Peyer's patch (tissue), 4 donors: ENCODE data around the gene C12orf54.

ENCODE experiments used
- CTCF ChIP-seq, 6 experiments: fragments of 450-650 bp in 4 of 6; fragments of 200-600 bp in 2 of 6; sonication (generic) in 1 of 6; IDR thresholded peaks; one replicate each; pipeline ENCODE4 v1.5.1; 2017 to 2019; ENCODE audit warnings: antibody characterized with exemption in 6 of 6, mild to moderate bottlenecking in 3 of 6, moderate library complexity in 1 of 6
- POLR2A ChIP-seq, 2 donors: fragments of 450-650 bp; IDR thresholded peaks; one replicate each; pipeline ENCODE4 v1.5.1; 2017; ENCODE audit warnings: antibody characterized with exemption in 2 of 2, mild to moderate bottlenecking in 2 of 2, moderate library complexity in 2 of 2

DNA sequence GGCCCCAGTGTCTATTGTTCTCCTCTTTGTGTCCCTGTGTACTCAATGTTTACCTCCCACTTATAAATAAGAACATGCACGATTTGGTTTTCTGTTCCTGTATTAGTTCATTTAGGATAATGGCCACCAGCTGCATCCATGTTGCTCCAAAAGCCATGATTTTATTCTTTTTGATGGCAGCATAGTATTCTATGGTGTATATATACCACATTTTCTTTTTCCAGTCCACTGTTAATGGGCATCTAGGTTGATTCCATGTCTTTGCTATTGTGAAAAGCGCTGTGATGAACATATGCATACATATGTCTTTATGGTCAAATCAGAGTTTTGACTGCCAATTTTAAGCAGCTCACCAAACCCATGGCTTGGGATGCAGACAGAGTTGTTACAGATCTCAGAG lies 27.2 kb upstream of the C12orf54 start:
- TF ChIP-seq POLR2A (IDR thresholded peaks at IDR 0.05) (no peak), CTCF (IDR thresholded peaks at IDR 0.05) (no peak)
